A673 (cell line): ENCODE results near the gene TGFB1I1.

Experiments used
- CTCF ChIP-seq: fragments of 300-800, 200-600 bp; sonication (generic); conservative IDR thresholded peaks from 2 replicates; pipeline ENCODE4 v1.5.1; 2017; ENCODE audit warnings: low read depth, mild to moderate bottlenecking, antibody characterized with exemption, low read length, moderate library complexity, mixed read lengths
- EZH2 ChIP-seq: fragments of 200-600 bp; sonication (generic); IDR thresholded peaks from 2 replicates; pipeline ENCODE4 v1.6.1; 2017; ENCODE audit warnings: borderline replicate concordance, low read depth, mild to moderate bottlenecking, mixed read lengths, antibody characterized with exemption, low read length; ENCODE audit not compliant: poor library complexity, severe bottlenecking

GRCh38 chr16:31440516-31441184, 31.3 kb upstream of the TGFB1I1 start:
- TF ChIP-seq CTCF (no peak), EZH2 (no peak)
